SK-N-SH (cell line): ENCODE results near the gene FBXL7. TPM values are rescaled to one million over a fixed set of nuclear protein-coding genes. Genes with fewer than 3 reads are reported as not detected.
A peak's percentile ranks its signal among the peaks of the same experiment; 100 is the strongest.

ENCODE experiments used
- CTCF ChIA-PET: fragments of 300-600, 350-600 bp; formaldehyde crosslinking; extraction: SDS; loops from one replicate; lab custom pipeline; 2021; lab: Yijun Ruan, JAX
- POLR2A ChIA-PET: fragments of 350-600 bp; sonication (Branson Sonifier 250); formaldehyde crosslinking; extraction: SDS; loops from one replicate; lab custom pipeline; 2020; ENCODE audit warnings: antibody characterized with exemption, inconsistent platforms; lab: Yijun Ruan, JAX
- DNase-seq: peaks from one replicate; pipeline ENCODE4 v3.0.0; 2012
- H2AFZ ChIP-seq: fragments of 200-600 bp; sonication (generic); 2 replicates; pipeline ENCODE4 v1.8.1; 2016; ENCODE audit warnings: antibody characterized with exemption, mild to moderate bottlenecking, low read depth
- H3F3A ChIP-seq: fragments of 200-600 bp; sonication (generic); replicated peaks from 2 replicates; pipeline ENCODE3; 2016; ENCODE audit warnings: antibody characterized with exemption, mild to moderate bottlenecking; ENCODE audit not compliant: insufficient read depth
- H3K27ac ChIP-seq, 2 experiments: fragments of 200-500 bp in 1 of 2; fragments of 200-600 bp in 1 of 2; sonication (Bioruptor generic) in 1 of 2; sonication (generic), shearing (Covaris generic) in 1 of 2; 2 replicates each; pipeline versions ENCODE4 v1.5.1 to v1.6.1; 2014 to 2016; ENCODE audit warnings: low read depth in 2 of 2, inconsistent platforms in 1 of 2, low read length in 1 of 2, mild to moderate bottlenecking in 1 of 2, mixed read lengths in 1 of 2
- H3K27me3 ChIP-seq: fragments of 200-600 bp; sonication (generic), shearing (Covaris generic); 2 replicates; pipeline ENCODE4 v1.6.1; 2016; ENCODE audit warnings: mixed run types; ENCODE audit not compliant: insufficient read depth
- H3K36me3 ChIP-seq, 2 experiments: fragments of 200-500 bp in 1 of 2; fragments of 200-600 bp in 1 of 2; sonication (Bioruptor generic) in 1 of 2; sonication (generic) in 1 of 2; replicated peaks in 1 of 2; 2 replicates each; pipeline versions ENCODE3 to v1.5.1; 2014 to 2016; ENCODE audit warnings: low read length in 1 of 2, mild to moderate bottlenecking in 1 of 2; ENCODE audit not compliant: insufficient read depth in 2 of 2, control insufficient read depth in 1 of 2
- H3K4me1 ChIP-seq, 2 experiments: fragments of 200-500 bp in 1 of 2; fragments of 200-600 bp in 1 of 2; sonication (Bioruptor generic) in 1 of 2; sonication (generic), shearing (Covaris generic) in 1 of 2; 2 replicates each; pipeline versions ENCODE4 v1.5.1 to v1.6.1; 2014 to 2016; ENCODE audit warnings: low read depth in 1 of 2, low read length in 1 of 2, mixed run types in 1 of 2; ENCODE audit not compliant: insufficient read depth in 2 of 2, control insufficient read depth in 1 of 2
- H3K4me2 ChIP-seq: fragments of 200-600 bp; sonication (generic), shearing (Covaris generic); 2 replicates; pipeline ENCODE4 v1.6.1; 2017; ENCODE audit warnings: mixed run types
- H3K4me3 ChIP-seq, 2 experiments: fragments of 200-500 bp in 1 of 2; fragments of 200-600 bp in 1 of 2; sonication (Bioruptor generic) in 1 of 2; sonication (generic), shearing (Covaris generic) in 1 of 2; 2 replicates each; pipeline versions ENCODE4 v1.5.1 to v1.8.1; 2014 to 2016; ENCODE audit warnings: low read depth in 2 of 2, inconsistent platforms in 1 of 2, low read length in 1 of 2, mild to moderate bottlenecking in 1 of 2, mixed read lengths in 1 of 2, moderate library complexity in 1 of 2
- H3K79me2 ChIP-seq: fragments of 200-600 bp; sonication (generic); 2 replicates; pipeline ENCODE4 v1.8.1; 2017; ENCODE audit warnings: mild to moderate bottlenecking; ENCODE audit not compliant: insufficient read depth
- H3K9ac ChIP-seq: fragments of 200-600 bp; sonication (generic); 2 replicates; pipeline ENCODE4 v1.6.1; 2017; ENCODE audit warnings: mixed run types
- H3K9me2 ChIP-seq: fragments of 200-600 bp; sonication (generic); 2 replicates; pipeline ENCODE4 v1.6.1; 2017; ENCODE audit warnings: mixed run types
- H3K9me3 ChIP-seq: fragments of 200-600 bp; sonication (generic); 2 replicates; pipeline ENCODE4 v1.6.1; 2017; ENCODE audit warnings: mixed run types, mild to moderate bottlenecking, moderate library complexity
- H4K20me1 ChIP-seq: fragments of 200-600 bp; sonication (generic); 2 replicates; pipeline ENCODE4 v1.6.1; 2017; ENCODE audit warnings: mild to moderate bottlenecking, mixed run types; ENCODE audit not compliant: insufficient read depth
- CHD2 ChIP-seq: fragments of 150-350 bp; IDR thresholded peaks from 2 replicates; pipeline ENCODE4 v1.6.1; 2018; ENCODE audit warnings: low read length; ENCODE audit not compliant: partially characterized antibody
- CTCF ChIP-seq: fragments of 200-600 bp; sonication (generic); IDR thresholded peaks from 2 replicates; pipeline ENCODE4 v1.6.1; 2017; ENCODE audit warnings: antibody characterized with exemption, mild to moderate bottlenecking, moderate library complexity
- EP300 ChIP-seq, 2 experiments: IDR thresholded peaks; 2 replicates each; pipeline versions ENCODE4 v1.4.0 to v1.6.1; 2012; ENCODE audit warnings: borderline replicate concordance in 1 of 2, low read depth in 1 of 2, low read length in 1 of 2
- EZH2phosphoT487 ChIP-seq: fragments of 200-600 bp; sonication (generic); IDR thresholded peaks from 2 replicates; pipeline ENCODE4 v1.6.1; 2017; ENCODE audit warnings: low read depth, mixed run types, mild to moderate bottlenecking, antibody characterized with exemption, moderate library complexity, borderline replicate concordance
- FOXM1 ChIP-seq: IDR thresholded peaks from 2 replicates; pipeline ENCODE4 v1.4.0; 2012; ENCODE audit warnings: low read depth, mild to moderate bottlenecking
- GABPA ChIP-seq: IDR thresholded peaks from 2 replicates; pipeline ENCODE4 v1.4.0; 2012; ENCODE audit warnings: low read depth, mild to moderate bottlenecking
- GATA2 ChIP-seq: sonication (generic); formaldehyde crosslinking; IDR thresholded peaks from 2 replicates; pipeline ENCODE4 v1.5.0; 2020; ENCODE audit warnings: mild to moderate bottlenecking, missing genetic modification reagents
- JUND ChIP-seq: IDR thresholded peaks from 2 replicates; pipeline ENCODE4 v1.4.0; 2012
- NRF1 ChIP-seq: IDR thresholded peaks from 2 replicates; pipeline ENCODE4 v1.6.1; 2012; ENCODE audit warnings: low read depth, mild to moderate bottlenecking, low read length
- POLR2AphosphoS5 ChIP-seq: IDR thresholded peaks from 2 replicates; pipeline ENCODE4 v1.6.1; 2012; ENCODE audit warnings: low read depth, low read length
- REST ChIP-seq: IDR thresholded peaks from 2 replicates; pipeline ENCODE4 v1.6.1; 2012; ENCODE audit warnings: mild to moderate bottlenecking, low read depth, low read length, moderate library complexity
- RXRA ChIP-seq: IDR thresholded peaks from 2 replicates; pipeline ENCODE4 v1.4.0; 2012; ENCODE audit warnings: low read depth, mild to moderate bottlenecking, borderline replicate concordance
- SIN3A ChIP-seq: IDR thresholded peaks from 2 replicates; pipeline ENCODE4 v1.6.1; 2012; ENCODE audit warnings: low read depth, mild to moderate bottlenecking, low read length, moderate library complexity, borderline replicate concordance
- TCF12 ChIP-seq: IDR thresholded peaks from 2 replicates; pipeline ENCODE4 v1.4.0; 2012
- USF2 ChIP-seq: fragments of 150-350 bp; IDR thresholded peaks from 2 replicates; pipeline ENCODE4 v1.6.1; 2017; ENCODE audit warnings: antibody characterized with exemption, low read length, low read depth, borderline replicate concordance
- YY1 ChIP-seq: IDR thresholded peaks from 2 replicates; pipeline ENCODE4 v1.4.0; 2012; ENCODE audit warnings: low read depth, mild to moderate bottlenecking
- ZBTB33 ChIP-seq: IDR thresholded peaks from 2 replicates; pipeline ENCODE4 v1.4.0; 2012; ENCODE audit warnings: low read depth, borderline replicate concordance
- WGBS: methylation state at CpG from one replicate; pipeline ENCODE4 v1.1.6; 2017; ENCODE audit warnings: low lambda C conversion rate; 5-methylcytosine and 5-hydroxymethylcytosine counted together
- polyA plus RNA-seq, 3 experiments: library from polyadenylated mRNA; depleted of rRNA; stranded (reverse); fragments of >200 nt; gene quantifications; 2 replicates each; pipeline ENCODE4 v1.2.3, GENCODE V29; 2012

Gene FBXL7
- polyA plus RNA-seq, 1 of the 3 experiments (the other 2 are of a cell fraction) = 7.0 TPM

- ChIA-PET CTCF (interaction anchor here (0.8 to 1.5 kb wide), 3 partner anchors 10 to 256 kb away, joined by 3 read pairs; no protein-coding TSS in a partner anchor), POLR2A (no interaction called here)
- H3K27me3 ChIP-seq = no peaks in the 10 kb centered on the region
- H3K27ac ChIP-seq = peak overlapping the region in 1 of 2 experiments; percentile 34; a peak in 2 of 4 replicates
- H3K9ac ChIP-seq = no peak overlapping the region
- no peak overlapping the region for H2AFZ ChIP-seq
- no peaks in the 10 kb centered on the region for H3K79me2 ChIP-seq
- H3K4me2 ChIP-seq = no peak overlapping the region
- no peaks in the 10 kb centered on the region for H4K20me1 ChIP-seq
- WGBS = 75% methylated on average over 2 of the region's 2 CpGs
- H3K36me3 ChIP-seq = no peaks in the 10 kb centered on the region
- H3K4me1 ChIP-seq = no peaks in the 10 kb centered on the region
- no peak for TF ChIP-seq ZBTB33
- no peak for TF ChIP-seq RXRA
- no peak for TF ChIP-seq JUND
- TF ChIP-seq FOXM1 = no peak
- TF ChIP-seq GATA2 (CRISPR knock-in tag) = no peak
- TF ChIP-seq REST = no peak
- no peaks in the 10 kb centered on the region for H3K9me3 ChIP-seq
- H3K4me3 ChIP-seq = no peak overlapping the region
- no peak for DNase-seq
- peaks cover 5% of the 10 kb centered on the region for H3F3A ChIP-seq
- H3K9me2 ChIP-seq = no peaks in the 10 kb centered on the region
Observed at GRCh38 chr5:15904899-15905830, 405.2 kb downstream of the FBXL7 start.

- H3K36me3 ChIP-seq = no peaks in the 10 kb centered on the region
- H3K9ac ChIP-seq = no peak overlapping the region
- H3K27ac ChIP-seq = no peak overlapping the region
- no peaks in the 10 kb centered on the region for H3K9me2 ChIP-seq
- H3K4me3 ChIP-seq = no peak overlapping the region
- no peaks in the 10 kb centered on the region for H3K4me1 ChIP-seq
- ChIA-PET POLR2A (no interaction called here), CTCF (interaction anchor here (0.9 to 1.2 kb wide), 2 partner anchors 9 to 23 kb away, joined by 3 to 4 read pairs; no protein-coding TSS in a partner anchor)
- H3K79me2 ChIP-seq = 0 out of 2 replicates have a peak, but pooled peaks cover 3% of the 10 kb centered on the region
- WGBS = 50% methylated on average over 3 of the region's 3 CpGs
- no peak for DNase-seq
- no peak overlapping the region for H3K4me2 ChIP-seq
- no peaks in the 10 kb centered on the region for H3F3A ChIP-seq
- H4K20me1 ChIP-seq = no peaks in the 10 kb centered on the region
- H2AFZ ChIP-seq = no peak overlapping the region
- no peaks in the 10 kb centered on the region for H3K9me3 ChIP-seq
- no peaks in the 10 kb centered on the region for H3K27me3 ChIP-seq
- TF ChIP-seq EZH2phosphoT487 = no peak
- TF ChIP-seq SIN3A = no peak
- no peak for TF ChIP-seq USF2
- TF ChIP-seq YY1 = no peak
- no peak for TF ChIP-seq POLR2AphosphoS5
- no peak for TF ChIP-seq GABPA
- TF ChIP-seq EP300 (IDR thresholded peaks at IDR 0.05; ENCODE audit: borderline replicate concordance in 1 of 2, low read depth in 1 of 2, low read length in 1 of 2) = no peak
- TF ChIP-seq CHD2 = no peak
- TF ChIP-seq CTCF = no peak
- TF ChIP-seq TCF12 = no peak
- no peak for TF ChIP-seq FOXM1
- TF ChIP-seq NRF1 = no peak
Observed at GRCh38 chr5:15914638-15915037, 414.7 kb downstream of the FBXL7 start.
